Activated CD4-positive, alpha-beta T cell treated with anti-CD3 and anti-CD28 coated beads for 36 hours (primary cell): ENCODE results near the gene NME7. TPM values are rescaled to one million over a fixed set of nuclear protein-coding genes. Genes with fewer than 3 reads are reported as not detected.

ENCODE experiments used
- ATAC-seq: fragments of 200-7000 bp; cut with Tn5 transposase; one replicate; pipeline ENCODE4 v1.10.0; 2021; ENCODE audit warnings: mild to moderate bottlenecking, moderate library complexity
- CTCF ChIA-PET: fragments of 350-600 bp; sonication (Branson Sonifier 250); formaldehyde crosslinking; loops from one replicate; lab custom pipeline; 2021; ENCODE audit warnings: antibody characterized with exemption; lab: Charles Lee
- POLR2A ChIA-PET: fragments of 350-600 bp; sonication (Branson Sonifier 250); formaldehyde crosslinking; loops from one replicate; lab custom pipeline; 2021; ENCODE audit warnings: antibody characterized with exemption, inconsistent platforms; lab: Charles Lee
- DNase-seq: peaks from one replicate; pipeline ENCODE4 v3.0.0-alpha.2; 2020
- H3K27ac Mint-ChIP-seq: one replicate; pipeline ENCODE4 v1.8.0; 2021; ENCODE audit warnings: mixed read lengths
- H3K27me3 Mint-ChIP-seq: one replicate; pipeline ENCODE4 v1.8.0; 2021; ENCODE audit warnings: mixed read lengths
- H3K36me3 Mint-ChIP-seq: one replicate; pipeline ENCODE4 v1.8.0; 2021; ENCODE audit warnings: low read depth, mixed read lengths
- H3K4me1 Mint-ChIP-seq: one replicate; pipeline ENCODE4 v1.8.0; 2021; ENCODE audit warnings: mixed read lengths
- H3K4me3 Mint-ChIP-seq: one replicate; pipeline ENCODE4 v1.8.0; 2021; ENCODE audit warnings: mild to moderate bottlenecking, moderate library complexity, mixed read lengths
- H3K9me3 Mint-ChIP-seq: one replicate; pipeline ENCODE4 v1.8.0; 2021; ENCODE audit warnings: low read depth, mixed read lengths
- intact Hi-C, 2 experiments: fragments of 100-400 bp; cut with DNase I in 1 of 2; cut with micrococcal nuclease in 1 of 2; formaldehyde crosslinking; loops; one replicate each; pipeline versions ENCODE4 v1.14.2 to v1.15.1; 2022 to 2024; cut with DNase I, micrococcal nuclease
- total RNA-seq, 2 experiments: library from RNA; stranded (reverse); gene quantifications; one replicate each; pipeline ENCODE4 v1.2.3, GENCODE V29; 2021

NME7 gene
- total RNA-seq, 2 experiments from 2014 or later, result 11.6 to 15.3 TPM

DNA sequence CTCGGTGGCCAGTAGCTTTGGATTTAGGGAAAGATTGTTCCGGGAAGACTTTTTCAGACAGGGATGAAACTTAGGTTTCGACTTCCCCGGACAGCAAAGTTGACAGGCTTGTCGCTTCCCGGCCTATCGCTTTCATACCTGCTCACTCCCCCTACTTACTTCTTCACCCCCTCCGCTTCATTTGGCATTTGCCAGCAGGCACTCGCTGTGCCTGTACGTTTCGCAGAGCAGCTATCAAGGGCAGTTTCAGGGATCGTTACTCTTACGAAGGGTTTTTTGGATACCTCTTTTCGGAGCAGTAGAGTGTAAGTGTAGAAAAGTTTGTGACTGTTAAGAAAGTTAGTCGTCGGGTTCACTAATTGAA lies 791 bp upstream of the NME7 start:
- intact Hi-C loops, result loop anchor here (1.0 to 10.0 kb wide), 14 partner anchors 22 to 1141 kb away; partner anchors contain the start of genes SFT2D2 (in 2 of the 2), SLC19A2 (in 2 of the 2), ATP1B1 (in 1 of the 2) and KIFAP3 (in 1 of the 2)

GRCh38 chr1:169367096-169367685 lies 406 bp downstream of the NME7 start:
- DNase-seq (no peak), ATAC-seq (no peak)
- Mint-ChIP-seq H3K4me1 (peaks cover 36% of the 10 kb centered on the region), H3K27ac (no peak overlapping the region), H3K36me3 (peaks cover 13% of the 10 kb centered on the region), H3K9me3 (no peaks in the 10 kb centered on the region), H3K27me3 (no peaks in the 10 kb centered on the region), H3K4me3 (no peak overlapping the region)
- ChIA-PET POLR2A (no interaction called here), CTCF (interaction anchor here (0.6 to 2.3 kb wide), 3 partner anchors 11 to 658 kb away, joined by 3 to 8 read pairs (median 3); no protein-coding TSS in a partner anchor)
- intact Hi-C loops, result loop anchor here (1.0 to 10.0 kb wide), 17 partner anchors 120 to 1431 kb away; partner anchors contain the start of genes ATP1B1 (in 2 of the 2), METTL18 (in 2 of the 2), SFT2D2 (in 2 of the 2) and DCAF6 (in 1 of the 2)

More for the DNA sequence above, 791 bp upstream of the NME7 start:
- Mint-ChIP-seq H3K9me3 (no peaks in the 10 kb centered on the region), H3K36me3 (peaks cover 13% of the 10 kb centered on the region), H3K4me1 (peaks cover 25% of the 10 kb centered on the region), H3K27ac (no peak overlapping the region), H3K27me3 (no peaks in the 10 kb centered on the region), H3K4me3 (no peak overlapping the region)
- ATAC-seq (peak; percentile 10), DNase-seq (peak; percentile 49)
- ChIA-PET POLR2A (interaction anchor here (1.7 kb wide), 1 partner anchor 123 kb away, joined by 8 read pairs; no protein-coding TSS in a partner anchor), CTCF (interaction anchor here (0.7 to 2.3 kb wide), 4 partner anchors 9 to 1027 kb away, joined by 3 to 8 read pairs (median 4); no protein-coding TSS in a partner anchor)

DNA sequence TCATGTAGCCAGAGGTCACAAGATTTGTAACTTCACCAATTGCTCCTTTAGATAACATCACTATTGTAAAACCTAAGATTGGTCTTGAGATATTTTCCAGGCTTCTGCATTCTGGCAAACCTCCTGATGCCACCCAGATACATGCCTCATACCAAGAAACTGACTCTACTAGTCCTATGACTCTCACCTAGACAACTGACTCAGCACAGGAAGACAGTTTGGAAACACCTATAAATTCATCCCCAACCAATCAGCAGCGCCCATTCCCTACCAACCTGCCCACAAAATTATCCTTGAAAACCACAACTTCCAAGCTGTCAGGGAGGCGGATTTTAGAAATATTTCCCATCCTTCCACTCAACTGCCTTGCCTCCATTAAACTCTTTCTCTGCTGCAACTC lies 2.6 kb downstream of the NME7 start:
- peak; percentile 18 for ATAC-seq

DNA sequence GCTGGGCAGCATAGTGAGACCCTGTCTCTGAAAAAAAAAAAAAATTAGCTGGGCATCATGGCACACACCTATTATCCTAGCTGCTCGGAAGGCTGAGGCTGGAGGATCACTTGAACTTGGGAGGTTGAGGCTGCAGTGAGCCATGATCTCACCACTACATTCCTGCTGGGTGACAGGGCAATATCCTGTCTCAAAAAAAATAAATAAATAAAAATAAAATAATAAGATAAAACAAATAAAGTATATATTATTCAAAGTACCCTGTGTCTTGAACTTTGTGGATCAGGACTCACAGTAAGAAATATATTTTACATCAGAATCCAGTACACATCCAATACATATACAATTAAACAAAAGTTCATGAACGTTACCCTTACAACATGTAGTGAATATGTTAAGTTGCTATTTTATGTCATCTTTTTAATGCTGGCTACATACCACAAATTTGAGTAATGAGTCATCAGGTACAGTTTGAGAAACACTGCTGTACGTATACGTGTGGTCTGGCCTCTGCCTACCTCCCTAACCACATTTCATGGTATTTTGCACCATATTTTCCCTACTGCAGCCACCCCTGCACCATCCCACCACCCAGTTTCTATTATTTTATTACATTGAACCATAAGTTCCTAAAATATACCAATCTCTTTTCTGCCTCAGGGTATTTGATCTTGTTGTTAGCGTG lies 4.4 kb downstream of the NME7 start:
- H3K27me3 Mint-ChIP-seq, result no peaks in the 10 kb centered on the region
- intact Hi-C loops, result loop anchor here in 1 of 2 experiments (2.0 to 10.0 kb wide), 2 partner anchors 224 to 712 kb away; partner anchors contain the start of gene KIFAP3
- peak; percentile 48 for DNase-seq
- ChIA-PET POLR2A (no interaction called here), CTCF (interaction anchor here (1.1 to 2.0 kb wide), 2 partner anchors 14 to 16 kb away, joined by 3 to 7 read pairs; no protein-coding TSS in a partner anchor)
- H3K4me3 Mint-ChIP-seq, result no peak overlapping the region
- H3K36me3 Mint-ChIP-seq, result peaks cover 3% of the 10 kb centered on the region
- H3K4me1 Mint-ChIP-seq, result peaks cover 19% of the 10 kb centered on the region
- peak; percentile 25 for ATAC-seq
- no peaks in the 10 kb centered on the region for H3K9me3 Mint-ChIP-seq
- H3K27ac Mint-ChIP-seq, result peak overlapping the region; percentile 51

More for the DNA sequence above, 2.6 kb downstream of the NME7 start:
- Mint-ChIP-seq H3K4me3 (no peak overlapping the region), H3K27me3 (no peaks in the 10 kb centered on the region), H3K27ac (no peak overlapping the region), H3K4me1 (peaks cover 22% of the 10 kb centered on the region), H3K9me3 (no peaks in the 10 kb centered on the region), H3K36me3 (peaks cover 4% of the 10 kb centered on the region)
- intact Hi-C loops, result loop anchor here (5.0 to 10.0 kb wide), 10 partner anchors 122 to 1138 kb away; partner anchors contain the start of genes SFT2D2 (in 2 of the 2), ATP1B1 (in 1 of the 2), KIFAP3 (in 1 of the 2) and METTL18 (in 1 of the 2)
- POLR2A ChIA-PET, result no interaction called here
- DNase-seq, result peak; percentile 39
- CTCF ChIA-PET, result interaction anchor here (0.6 to 0.7 kb wide), 2 partner anchors 241 to 693 kb away, joined by 3 to 4 read pairs; no protein-coding TSS in a partner anchor

DNA sequence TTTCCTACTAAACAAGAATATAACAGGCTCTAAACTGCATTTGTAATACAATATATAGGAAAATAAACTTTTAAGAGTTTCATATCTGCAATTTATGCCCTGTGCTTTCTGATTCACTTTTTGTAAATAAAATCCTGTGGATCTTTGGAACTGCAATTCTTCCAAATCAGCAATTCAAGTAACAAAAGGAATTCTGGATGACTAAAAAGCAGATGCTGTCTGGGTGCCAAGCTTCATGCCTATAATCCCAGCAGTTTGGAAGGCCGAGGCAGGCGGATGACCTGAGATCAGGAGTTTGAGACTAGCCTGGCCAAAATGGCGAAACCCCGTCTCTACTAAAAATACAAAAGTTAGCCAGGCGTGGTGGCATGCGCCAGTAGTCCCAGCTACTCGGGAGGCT lies 6.3 kb downstream of the NME7 start:
- no peak for ATAC-seq
- DNase-seq, result no peak
- peaks cover 3% of the 10 kb centered on the region for H3K36me3 Mint-ChIP-seq
- intact Hi-C loops, result loop anchor here in 1 of 2 experiments (10.0 kb wide), 1 partner anchor 714 kb away; the partner anchor contains the start of gene KIFAP3
- H3K9me3 Mint-ChIP-seq, result no peaks in the 10 kb centered on the region
- no peaks in the 10 kb centered on the region for H3K27me3 Mint-ChIP-seq
- no peak overlapping the region for H3K27ac Mint-ChIP-seq
- peaks cover 19% of the 10 kb centered on the region for H3K4me1 Mint-ChIP-seq
- ChIA-PET CTCF (interaction anchor here (0.7 to 2.0 kb wide), 2 partner anchors 12 to 586 kb away, joined by 3 to 7 read pairs; no protein-coding TSS in a partner anchor), POLR2A (no interaction called here)
- no peak overlapping the region for H3K4me3 Mint-ChIP-seq

DNA sequence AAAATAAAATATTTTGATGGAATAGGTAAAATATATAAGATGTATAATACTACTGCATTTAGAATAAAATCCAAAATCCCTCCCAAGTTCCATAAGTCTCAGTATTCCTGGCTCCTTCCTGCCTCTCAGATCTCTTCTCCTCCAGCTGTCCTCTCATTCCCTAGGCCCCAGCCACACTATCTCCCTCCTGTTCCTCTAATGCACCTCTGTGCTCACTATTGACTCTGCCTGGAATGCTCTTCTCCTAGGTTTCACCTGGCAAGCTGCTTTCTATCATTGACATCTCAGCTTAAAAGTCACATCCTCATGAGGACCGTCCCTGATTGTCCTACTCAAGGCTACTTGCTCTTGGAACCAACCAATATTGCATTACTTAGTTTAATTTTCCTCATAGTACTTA lies 7.2 kb downstream of the NME7 start:
- H3K4me3 Mint-ChIP-seq, result no peak overlapping the region
- H3K36me3 Mint-ChIP-seq, result peaks cover 3% of the 10 kb centered on the region
- ATAC-seq, result no peak
- POLR2A ChIA-PET, result no interaction called here
- H3K9me3 Mint-ChIP-seq, result no peaks in the 10 kb centered on the region
- intact Hi-C loops, result loop anchor here in 1 of 2 experiments (10.0 kb wide), 1 partner anchor 714 kb away; the partner anchor contains the start of gene KIFAP3
- no peaks in the 10 kb centered on the region for H3K27me3 Mint-ChIP-seq
- no peak overlapping the region for H3K27ac Mint-ChIP-seq
- peaks cover 19% of the 10 kb centered on the region for H3K4me1 Mint-ChIP-seq
- CTCF ChIA-PET, result interaction anchor here (0.8 to 2.3 kb wide), 3 partner anchors 8 to 12 kb away, joined by 3 to 12 read pairs (median 4); no protein-coding TSS in a partner anchor
- DNase-seq, result no peak

GRCh38 chr1:169348383-169349036 lies 19.1 kb downstream of the NME7 start:
- Mint-ChIP-seq H3K27ac (no peak overlapping the region), H3K4me3 (no peak overlapping the region), H3K9me3 (no peaks in the 10 kb centered on the region), H3K36me3 (peaks cover 2% of the 10 kb centered on the region), H3K27me3 (no peaks in the 10 kb centered on the region), H3K4me1 (peaks cover 14% of the 10 kb centered on the region)
- ChIA-PET CTCF (interaction anchor here (0.6 to 5.6 kb wide), 50 partner anchors 9 to 1021 kb away, joined by 3 to 63 read pairs (median 3); partner anchors contain the start of genes BLZF1 and NME7), POLR2A (no interaction called here)
- ATAC-seq (no peak), DNase-seq (no peak)
- intact Hi-C loops, result loop anchor here (1.0 to 5.0 kb wide), 8 partner anchors 111 to 1006 kb away; partner anchors contain the start of gene ATP1B1 (in 1 of the 2)

DNA sequence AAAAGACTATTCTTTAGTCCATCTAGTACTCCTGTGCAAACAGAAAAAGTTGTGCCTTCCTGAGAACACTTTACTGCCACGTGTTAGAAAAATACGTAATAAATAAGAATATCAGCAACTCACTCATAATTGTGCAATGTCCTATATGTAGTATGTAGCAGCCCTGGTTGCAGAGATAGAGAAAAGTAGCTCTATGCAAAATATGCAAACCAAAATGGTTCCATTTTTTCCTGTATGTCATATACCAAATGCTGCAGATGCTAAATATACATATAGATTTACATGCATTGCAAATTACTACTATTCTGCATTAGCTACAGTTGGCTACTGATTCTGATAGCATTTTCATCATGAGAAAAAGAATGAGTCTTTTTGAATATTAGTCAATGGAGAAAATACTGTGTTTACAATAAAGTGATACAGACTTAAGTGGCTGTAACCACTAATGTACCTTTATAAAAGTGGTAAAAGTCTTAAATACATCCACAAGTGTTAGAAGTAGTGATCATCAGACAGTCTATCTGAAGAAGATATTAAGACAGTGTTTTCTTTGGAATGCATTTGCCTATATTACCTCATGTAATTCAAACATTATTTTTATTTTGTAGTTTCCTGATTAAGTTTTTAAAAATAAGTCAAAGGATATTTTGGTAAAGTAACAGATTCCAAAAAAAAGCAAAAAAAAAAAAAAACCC lies 19.8 kb downstream of the NME7 start:
- H3K27me3 Mint-ChIP-seq, result no peaks in the 10 kb centered on the region
- DNase-seq, result no peak
- no peak for ATAC-seq
- no peak overlapping the region for H3K4me3 Mint-ChIP-seq
- ChIA-PET CTCF (interaction anchor here (0.6 to 5.6 kb wide), 42 partner anchors 10 to 1021 kb away, joined by 3 to 63 read pairs (median 3); partner anchors contain the start of genes BLZF1 and NME7), POLR2A (no interaction called here)
- H3K36me3 Mint-ChIP-seq, result no peaks in the 10 kb centered on the region
- H3K4me1 Mint-ChIP-seq, result peaks cover 14% of the 10 kb centered on the region
- intact Hi-C loops, result loop anchor here (1.0 to 5.0 kb wide), 8 partner anchors 111 to 1006 kb away; partner anchors contain the start of gene ATP1B1 (in 1 of the 2)
- H3K9me3 Mint-ChIP-seq, result no peaks in the 10 kb centered on the region
- H3K27ac Mint-ChIP-seq, result no peak overlapping the region

- no peaks in the 10 kb centered on the region for H3K9me3 Mint-ChIP-seq
Observed at GRCh38 chr1:169346036-169346589, 21.5 kb downstream of the NME7 start.

DNA sequence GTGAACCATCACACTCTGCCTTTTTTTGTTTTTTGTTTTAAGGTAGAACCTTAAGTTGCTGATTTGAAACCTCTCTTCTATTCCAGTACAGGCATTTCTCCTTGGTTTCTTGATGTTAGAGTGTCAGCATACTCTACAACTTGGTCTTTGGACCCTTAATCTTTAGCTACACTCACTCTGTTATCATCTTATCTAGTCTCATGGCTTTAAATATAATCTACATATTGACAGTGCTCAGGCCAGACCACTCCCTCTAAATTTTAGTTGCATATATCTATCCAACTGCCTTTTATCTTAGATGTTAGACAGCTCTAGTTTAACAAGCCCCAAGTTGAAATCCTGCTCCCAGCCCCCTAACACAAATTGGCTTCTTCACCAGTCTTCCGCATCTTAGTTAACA lies 22.1 kb downstream of the NME7 start:
- H3K4me1 Mint-ChIP-seq, result peaks cover 4% of the 10 kb centered on the region
- no peaks in the 10 kb centered on the region for H3K27me3 Mint-ChIP-seq
- no peak overlapping the region for H3K27ac Mint-ChIP-seq
- ATAC-seq (no peak), DNase-seq (no peak)
- peaks cover 1% of the 10 kb centered on the region for H3K9me3 Mint-ChIP-seq
- no peak overlapping the region for H3K4me3 Mint-ChIP-seq
- ChIA-PET POLR2A (no interaction called here), CTCF (no interaction called here)
- peaks cover 3% of the 10 kb centered on the region for H3K36me3 Mint-ChIP-seq
- intact Hi-C loops, result loop anchor here (5.0 kb wide), 4 partner anchors 108 to 1003 kb away; partner anchors contain the start of gene ATP1B1 (in 1 of the 2)

More at GRCh38 chr1:169346036-169346589, 21.5 kb downstream of the NME7 start:
- intact Hi-C loops, result loop anchor here (5.0 kb wide), 4 partner anchors 109 to 1004 kb away; partner anchors contain the start of gene ATP1B1 (in 1 of the 2)
- CTCF ChIA-PET, result interaction anchor here (0.9 to 5.6 kb wide), 4 partner anchors 8 to 745 kb away, joined by 3 to 63 read pairs (median 4); no protein-coding TSS in a partner anchor
- ATAC-seq (no peak), DNase-seq (no peak)
- POLR2A ChIA-PET, result no interaction called here
- Mint-ChIP-seq H3K4me1 (peaks cover 2% of the 10 kb centered on the region), H3K27me3 (no peaks in the 10 kb centered on the region), H3K36me3 (no peaks in the 10 kb centered on the region), H3K27ac (no peak overlapping the region), H3K4me3 (no peak overlapping the region)
